B cell (primary cell): Measurements from ENCODE around the gene SHISA8. TPM values are rescaled to one million over a fixed set of nuclear protein-coding genes. Genes with fewer than 3 reads are reported as not detected.

Source experiments
- ATAC-seq: fragments of 200-7000 bp; cut with Tn5 transposase; one replicate; pipeline ENCODE4 v1.10.0; 2021; ENCODE audit warnings: low read depth, mild to moderate bottlenecking, moderate number of reproducible peaks, moderate library complexity
- CTCF ChIA-PET: fragments of 350-600 bp; sonication (Branson Sonifier 250); formaldehyde crosslinking; loops from one replicate; lab custom pipeline; 2021; ENCODE audit warnings: antibody characterized with exemption, inconsistent platforms; lab: Charles Lee
- POLR2A ChIA-PET: fragments of 350-600 bp; sonication (Branson Sonifier 250); formaldehyde crosslinking; loops from one replicate; lab custom pipeline; 2021; ENCODE audit warnings: antibody characterized with exemption; lab: Charles Lee
- DNase-seq: peaks from one replicate; pipeline ENCODE4 v3.0.0; 2013
- H2AFZ ChIP-seq: 2 replicates; pipeline ENCODE4 v1.6.1; 2012; ENCODE audit warnings: mild to moderate bottlenecking, low read depth, low read length; ENCODE audit not compliant: insufficient read depth, poor library complexity, severe bottlenecking
- H3K27ac ChIP-seq, 2 donors: 1 replicate in 1 of 2; 2 replicates in 1 of 2; pipeline ENCODE4 v1.5.1; 2012 to 2013; ENCODE audit warnings: low read length in 2 of 2, mild to moderate bottlenecking in 2 of 2, moderate library complexity in 1 of 2
- H3K27me3 ChIP-seq, 4 experiments: fragments of 200-600 bp in 1 of 4; sonication (generic) in 1 of 4; replicated peaks in 1 of 4; 1 replicate in 2 of 4; 2 replicates in 2 of 4; pipeline versions ENCODE4 v1.6.1 to v1.7.0; 2013 to 2016; ENCODE audit warnings: low read length in 3 of 4, mild to moderate bottlenecking in 2 of 4, mixed read lengths in 1 of 4, moderate library complexity in 1 of 4; ENCODE audit not compliant: insufficient read depth in 4 of 4, control insufficient read depth in 3 of 4; ENCODE audit errors: control extremely low read depth in 1 of 4
- H3K36me3 ChIP-seq, 2 experiments: replicated peaks in 1 of 2; 1 replicate in 1 of 2; 2 replicates in 1 of 2; pipeline versions ENCODE4 v1.6.1 to v1.7.1; 2013; ENCODE audit warnings: low read length in 1 of 2; ENCODE audit not compliant: insufficient read depth in 2 of 2, control insufficient read depth in 1 of 2; ENCODE audit errors: control extremely low read depth in 1 of 2, extremely low read depth in 1 of 2
- H3K4me1 ChIP-seq, 2 donors: fragments of 200-600 bp in 1 of 2; sonication (generic) in 1 of 2; 1 replicate in 1 of 2; 2 replicates in 1 of 2; pipeline versions ENCODE4 v1.5.1 to v1.6.1; 2013 to 2017; ENCODE audit warnings: low read length in 2 of 2; ENCODE audit not compliant: control insufficient read depth in 2 of 2, insufficient read depth in 2 of 2
- H3K4me2 ChIP-seq: replicated peaks from 2 replicates; pipeline ENCODE3; 2012; ENCODE audit warnings: mild to moderate bottlenecking, low read depth, low read length; ENCODE audit not compliant: poor library complexity, severe bottlenecking
- H3K4me3 ChIP-seq, 5 experiments: fragments of 200-600 bp in 1 of 5; sonication (generic) in 1 of 5; 1 replicate in 3 of 5; 2 replicates in 2 of 5; pipeline versions ENCODE4 v1.5.1 to v1.7.0; 2011 to 2016; ENCODE audit warnings: low read length in 4 of 5, mild to moderate bottlenecking in 4 of 5, low read depth in 2 of 5, control low read depth in 1 of 5, moderate library complexity in 1 of 5; ENCODE audit not compliant: insufficient read depth in 1 of 5; ENCODE audit errors: control extremely low read depth in 1 of 5, extremely low read depth in 1 of 5
- H3K79me2 ChIP-seq: fragments of 200-600 bp; sonication (generic); one replicate; pipeline ENCODE4 v1.6.0; 2016; ENCODE audit warnings: low read length; ENCODE audit not compliant: control insufficient read depth, insufficient read depth
- H3K9ac ChIP-seq: fragments of 200-600 bp; sonication (generic); 2 replicates; pipeline ENCODE4 v1.6.1; 2017; ENCODE audit warnings: mild to moderate bottlenecking, low read length, moderate library complexity
- H3K9me3 ChIP-seq, 3 donors: one replicate each; pipeline versions ENCODE4 v1.6.1 to v1.7.1; 2013; ENCODE audit warnings: low read length in 2 of 3; ENCODE audit not compliant: control insufficient read depth in 2 of 3, insufficient read depth in 1 of 3; ENCODE audit errors: control extremely low read depth in 1 of 3
- H4K20me1 ChIP-seq: 2 replicates; pipeline ENCODE4 v1.6.0; 2012; ENCODE audit warnings: mild to moderate bottlenecking, low read length; ENCODE audit not compliant: insufficient read depth, control insufficient read depth, poor library complexity, severe bottlenecking
- H3K27ac Mint-ChIP-seq: one replicate; pipeline ENCODE4 v1.8.0; 2021; ENCODE audit warnings: mixed read lengths
- H3K27me3 Mint-ChIP-seq: one replicate; pipeline ENCODE4 v1.8.0; 2021; ENCODE audit warnings: mixed read lengths
- H3K4me1 Mint-ChIP-seq: one replicate; pipeline ENCODE4 v1.8.0; 2021; ENCODE audit warnings: mixed read lengths
- H3K4me3 Mint-ChIP-seq: one replicate; pipeline ENCODE4 v1.8.0; 2021; ENCODE audit warnings: mixed read lengths
- H3K9me3 Mint-ChIP-seq: one replicate; pipeline ENCODE4 v1.8.0; 2022; ENCODE audit warnings: mixed read lengths; ENCODE audit not compliant: insufficient read depth
- EZH2 ChIP-seq: IDR thresholded peaks from 2 replicates; pipeline ENCODE4 v1.6.1; 2012; ENCODE audit warnings: borderline replicate concordance, low read depth, mild to moderate bottlenecking, moderate library complexity, low read length; ENCODE audit not compliant: insufficient read depth, poor library complexity, severe bottlenecking
- WGBS: methylation state at CpG from one replicate; pipeline ENCODE4 v1.1.5; 2013; ENCODE audit warnings: missing lambda C conversion rate; ENCODE audit not compliant: insufficient coverage; 5-methylcytosine and 5-hydroxymethylcytosine counted together
- intact Hi-C: fragments of 100-400 bp; cut with micrococcal nuclease; formaldehyde crosslinking; loops from one replicate; pipeline ENCODE4 v1.10.0; 2022
- polyA plus RNA-seq: library from polyadenylated mRNA; depleted of rRNA; stranded (reverse); fragments of >200 nt; gene quantifications from 2 replicates; pipeline ENCODE4 v1.2.3, GENCODE V29; 2012
- total RNA-seq, 2 donors: library from RNA; stranded (reverse); fragments of 120-200 nt in 1 of 2; gene quantifications; 1 replicate in 1 of 2; 2 replicates in 1 of 2; pipeline versions ENCODE4 v1.2.3 to v1.2.4, GENCODE V29; 2013 to 2022
- TF ChIP-seq, protein P1 (sequence below): fragments of 200-600 bp; IDR thresholded peaks from one replicate; pipeline ENCODE4 v1.8.0; 2022; ENCODE audit warnings: antibody characterized with exemption, mild to moderate bottlenecking

SHISA8 gene
- total and polyA plus RNA-seq, 2 donors (not counting 1 experiment from before 2014, with no cell fraction given), result 22.4 to 46.5 TPM

DNA sequence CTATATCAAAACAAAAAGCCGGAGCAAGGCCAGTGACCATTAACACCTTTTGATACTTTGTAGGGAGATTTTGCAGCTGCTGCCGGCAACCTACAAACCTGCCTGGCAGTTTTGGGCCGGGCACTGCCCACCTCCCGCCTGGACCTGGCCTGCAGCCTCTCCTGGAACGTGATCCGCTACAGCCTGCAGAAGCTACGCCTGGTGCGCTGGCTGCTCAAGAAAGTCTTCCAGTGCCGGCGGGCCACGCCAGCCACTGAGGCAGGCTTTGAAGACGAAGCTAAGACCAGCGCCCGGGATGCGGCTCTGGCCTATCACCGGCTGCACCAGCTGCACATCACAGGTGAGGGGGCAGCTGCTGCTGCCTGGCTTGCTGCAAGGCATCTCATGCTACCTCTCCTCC, 34.2 kb downstream of the SHISA8 start:
- DNase-seq (no peak), ATAC-seq (no peak)
- Histone ChIP-seq H3K4me2 (no peak overlapping the region), H4K20me1 (no peaks in the 10 kb centered on the region), H3K4me3 (no peak overlapping the region), H3K9ac (no peak overlapping the region), H3K4me1 (peaks cover 17 to 29% of the 10 kb centered on the region in 2 donors), H3K27me3 (no peaks in the 10 kb centered on the region), H3K79me2 (peaks cover 35% of the 10 kb centered on the region), H3K9me3 (no peaks in the 10 kb centered on the region), H3K27ac (no peak overlapping the region), H3K36me3 (peaks cover 5 to 88% of the 10 kb centered on the region in 2 experiments), H2AFZ (no peak overlapping the region)
- Mint-ChIP-seq H3K27me3 (no peaks in the 10 kb centered on the region), H3K4me1 (peaks cover 47% of the 10 kb centered on the region), H3K9me3 (no peaks in the 10 kb centered on the region), H3K4me3 (no peak overlapping the region), H3K27ac (no peak overlapping the region)
- over 99% methylated on average over 16 of the region's 16 CpGs for whole genome bisulfite sequencing
- TF ChIP-seq EZH2, result no peak
- TF ChIP-seq, protein P1, sequence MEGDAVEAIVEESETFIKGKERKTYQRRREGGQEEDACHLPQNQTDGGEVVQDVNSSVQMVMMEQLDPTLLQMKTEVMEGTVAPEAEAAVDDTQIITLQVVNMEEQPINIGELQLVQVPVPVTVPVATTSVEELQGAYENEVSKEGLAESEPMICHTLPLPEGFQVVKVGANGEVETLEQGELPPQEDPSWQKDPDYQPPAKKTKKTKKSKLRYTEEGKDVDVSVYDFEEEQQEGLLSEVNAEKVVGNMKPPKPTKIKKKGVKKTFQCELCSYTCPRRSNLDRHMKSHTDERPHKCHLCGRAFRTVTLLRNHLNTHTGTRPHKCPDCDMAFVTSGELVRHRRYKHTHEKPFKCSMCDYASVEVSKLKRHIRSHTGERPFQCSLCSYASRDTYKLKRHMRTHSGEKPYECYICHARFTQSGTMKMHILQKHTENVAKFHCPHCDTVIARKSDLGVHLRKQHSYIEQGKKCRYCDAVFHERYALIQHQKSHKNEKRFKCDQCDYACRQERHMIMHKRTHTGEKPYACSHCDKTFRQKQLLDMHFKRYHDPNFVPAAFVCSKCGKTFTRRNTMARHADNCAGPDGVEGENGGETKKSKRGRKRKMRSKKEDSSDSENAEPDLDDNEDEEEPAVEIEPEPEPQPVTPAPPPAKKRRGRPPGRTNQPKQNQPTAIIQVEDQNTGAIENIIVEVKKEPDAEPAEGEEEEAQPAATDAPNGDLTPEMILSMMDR, result no peak
- ChIA-PET CTCF (interaction anchor here (0.7 to 1.2 kb wide), 4 partner anchors 18 to 184 kb away, joined by 3 to 6 read pairs (median 3); no protein-coding TSS in a partner anchor), POLR2A (interaction anchor here (1.2 to 1.3 kb wide), 2 partner anchors 9 to 54 kb away, joined by 4 read pairs; no protein-coding TSS in a partner anchor)
- intact Hi-C loops, result no loop called here

DNA sequence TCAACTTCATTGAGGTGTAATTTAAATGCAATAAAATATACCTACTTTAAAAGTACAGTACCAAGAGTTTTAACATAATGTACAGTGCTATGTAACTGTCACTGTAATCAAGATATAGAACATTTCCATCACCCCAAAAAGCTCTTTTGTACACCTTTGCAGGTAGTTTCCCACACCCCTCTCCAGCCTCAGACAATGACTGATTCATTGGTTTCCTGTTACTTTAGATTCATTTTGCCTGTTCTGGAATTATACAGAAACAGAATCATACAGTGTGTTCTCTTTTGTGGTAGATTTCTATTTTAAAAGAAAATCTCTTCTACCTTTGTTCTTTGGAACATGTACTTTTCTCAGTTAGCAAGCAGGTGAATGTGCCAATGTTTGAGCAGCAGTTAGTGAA, 38.2 kb downstream of the SHISA8 start:
- Histone ChIP-seq H3K79me2 (peaks cover 59% of the 10 kb centered on the region), H3K4me1 (peaks cover 3 to 11% of the 10 kb centered on the region in 2 donors), H2AFZ (no peak overlapping the region), H3K4me3 (no peak overlapping the region), H3K27me3 (no peaks in the 10 kb centered on the region), H3K27ac (no peak overlapping the region), H3K9me3 (no peaks in the 10 kb centered on the region), H3K4me2 (no peak overlapping the region), H3K36me3 (peaks cover 3 to 88% of the 10 kb centered on the region in 2 experiments), H3K9ac (no peak overlapping the region), H4K20me1 (no peaks in the 10 kb centered on the region)
- H3K27ac Mint-ChIP-seq, result no peak overlapping the region
- no peaks in the 10 kb centered on the region for H3K9me3 Mint-ChIP-seq
- H3K4me1 Mint-ChIP-seq, result peaks cover 21% of the 10 kb centered on the region
- TF ChIP-seq, protein P1, result no peak
- TF ChIP-seq EZH2, result no peak
- POLR2A ChIA-PET, result no interaction called here
- intact Hi-C loops, result no loop called here
- ATAC-seq (no peak), DNase-seq (no peak)
- H3K27me3 Mint-ChIP-seq, result no peaks in the 10 kb centered on the region
- CTCF ChIA-PET, result no interaction called here
- no peak overlapping the region for H3K4me3 Mint-ChIP-seq
